Body of pancreas (tissue), 4 donors: ENCODE measurements around the gene BCL6.

Experiments
- CTCF ChIP-seq, 7 experiments: fragments of 450-650 bp in 4 of 7; fragments of 200-600 bp in 3 of 7; sonication (generic) in 3 of 7; IDR thresholded peaks; one replicate each; pipeline ENCODE4 v1.5.1; 2016 to 2019; ENCODE audit warnings: antibody characterized with exemption in 7 of 7
- POLR2A ChIP-seq, 3 donors: fragments of 450-650 bp; IDR thresholded peaks; one replicate each; pipeline ENCODE4 v1.6.1; 2016; ENCODE audit warnings: antibody characterized with exemption in 3 of 3, mild to moderate bottlenecking in 2 of 3

- TF ChIP-seq CTCF (IDR thresholded peaks at IDR 0.05), result peak; percentile 91 to 94 (median 93)
- TF ChIP-seq POLR2A (IDR thresholded peaks at IDR 0.05), result peak; percentile 22 to 55 (median 54)
Measured at GRCh38 chr3:187739561-187740332, 5.5 kb downstream of the BCL6 start.
